Body of pancreas (tissue), 4 donors: Measurements from ENCODE around the gene CYBC1. TPM values are rescaled to one million over a fixed set of nuclear protein-coding genes. Genes with fewer than 3 reads are reported as not detected.

ENCODE experiments used
- ATAC-seq: fragments of 150-250 bp; one replicate; pipeline ENCODE4 v1.9.1; 2016
- DNase-seq, 4 donors: peaks; one replicate each; pipeline ENCODE4 v3.0.0-alpha.2; 2019
- H3K27ac ChIP-seq, 4 donors: fragments of 200-600 bp; sonication (generic); 1 replicate in 3 of 4; 2 replicates in 1 of 4; pipeline versions ENCODE4 v1.5.1 to v1.6.1; 2016 to 2019; ENCODE audit warnings: mild to moderate bottlenecking in 1 of 4, mixed read lengths in 1 of 4, moderate library complexity in 1 of 4
- H3K27me3 ChIP-seq, 2 donors: fragments of 200-600 bp; sonication (generic); one replicate each; pipeline ENCODE4 v1.6.0; 2016; ENCODE audit warnings: mild to moderate bottlenecking in 1 of 2
- H3K36me3 ChIP-seq, 2 donors: fragments of 200-600 bp; sonication (generic); replicated peaks in 1 of 2; 2 replicates each; pipeline ENCODE4 v1.5.1; 2016; ENCODE audit warnings: low read depth in 2 of 2; ENCODE audit not compliant: insufficient read depth in 1 of 2
- H3K4me1 ChIP-seq: fragments of 200-600 bp; sonication (generic); one replicate; pipeline ENCODE4 v1.6.0; 2016
- H3K4me3 ChIP-seq, 2 donors: fragments of 200-600 bp; sonication (generic); 1 replicate in 1 of 2; 2 replicates in 1 of 2; pipeline ENCODE4 v1.5.1; 2016 to 2019
- H3K9me3 ChIP-seq, 3 donors: fragments of 200-600 bp; sonication (generic); 1 replicate in 2 of 3; 2 replicates in 1 of 3; pipeline ENCODE4 v1.5.1; 2016
- CTCF ChIP-seq, 7 experiments: fragments of 450-650 bp in 4 of 7; fragments of 200-600 bp in 3 of 7; sonication (generic) in 3 of 7; IDR thresholded peaks; one replicate each; pipeline ENCODE4 v1.5.1; 2016 to 2019; ENCODE audit warnings: antibody characterized with exemption in 7 of 7
- POLR2A ChIP-seq, 3 donors: fragments of 450-650 bp; IDR thresholded peaks; one replicate each; pipeline ENCODE4 v1.6.1; 2016; ENCODE audit warnings: antibody characterized with exemption in 3 of 3, mild to moderate bottlenecking in 2 of 3
- WGBS, 2 donors: methylation state at CpG; one replicate each; pipeline ENCODE4 v1.1.5; 2017; 5-methylcytosine and 5-hydroxymethylcytosine counted together
- intact Hi-C: fragments of 100-400 bp; cut with DNase I; formaldehyde crosslinking; loops from one replicate; pipeline ENCODE4 v1.15.1; 2023
- total RNA-seq, 2 donors: library from RNA; depleted of rRNA; stranded (reverse); fragments of >200 nt; gene quantifications; one replicate each; pipeline ENCODE4 v1.1.0, GENCODE V29; 2016

The CYBC1 gene
- total RNA-seq, 2 donors from 2014 or later = 53.1 to 68.2 TPM

GRCh38 chr17:82411396-82412053 lies 39.0 kb downstream of the CYBC1 start:
- intact Hi-C loops = loop anchor here (5.0 kb wide), 1 partner anchor 64 kb away; no protein-coding TSS in a partner anchor
- 92 to 98% methylated on average over 19 to 22 of the region's 24 CpGs for WGBS, 2 donors
- Histone ChIP-seq H3K4me1 (peaks cover 17% of the 10 kb centered on the region), H3K27ac (no peak overlapping the region), H3K27me3 (no peaks in the 10 kb centered on the region), H3K9me3 (no peaks in the 10 kb centered on the region), H3K36me3 (no peaks in the 10 kb centered on the region), H3K4me3 (no peak overlapping the region)
- DNase-seq (no peak), ATAC-seq (no peak)
- TF ChIP-seq CTCF (IDR thresholded peaks at IDR 0.05) (no peak), POLR2A (IDR thresholded peaks at IDR 0.05) (no peak)

- no peaks in the 10 kb centered on the region for H3K36me3 ChIP-seq
- H3K4me1 ChIP-seq = peaks cover 17% of the 10 kb centered on the region
- no peaks in the 10 kb centered on the region for H3K27me3 ChIP-seq
- intact Hi-C loops = loop anchor here (5.0 kb wide), 1 partner anchor 63 kb away; no protein-coding TSS in a partner anchor
- no peak for TF ChIP-seq CTCF (IDR thresholded peaks at IDR 0.05)
- TF ChIP-seq POLR2A (IDR thresholded peaks at IDR 0.05) = no peak
- 87 to 92% methylated on average over 10 to 14 of the region's 14 CpGs for WGBS, 2 donors
- ATAC-seq = no peak
- no peak overlapping the region for H3K27ac ChIP-seq
- DNase-seq = no peak
- H3K4me3 ChIP-seq = no peak overlapping the region
- H3K9me3 ChIP-seq = no peaks in the 10 kb centered on the region
Measured at GRCh38 chr17:82410014-82410716, 40.4 kb downstream of the CYBC1 start.

GRCh38 chr17:82408938-82409318 lies 41.6 kb downstream of the CYBC1 start:
- Histone ChIP-seq H3K27me3 (no peaks in the 10 kb centered on the region), H3K4me1 (peaks cover 10% of the 10 kb centered on the region), H3K9me3 (no peaks in the 10 kb centered on the region), H3K36me3 (no peaks in the 10 kb centered on the region), H3K27ac (no peak overlapping the region), H3K4me3 (no peak overlapping the region)
- 94 to 96% methylated on average over 19 to 21 of the region's 21 CpGs for WGBS, 2 donors
- DNase-seq = no peak
- intact Hi-C loops = no loop called here
- TF ChIP-seq POLR2A (IDR thresholded peaks at IDR 0.05) = no peak
- TF ChIP-seq CTCF (IDR thresholded peaks at IDR 0.05) = no peak
- no peak for ATAC-seq

GRCh38 chr17:82408288-82408937 lies 42.1 kb downstream of the CYBC1 start:
- no peaks in the 10 kb centered on the region for H3K9me3 ChIP-seq
- no peak for TF ChIP-seq CTCF (IDR thresholded peaks at IDR 0.05)
- no peak for TF ChIP-seq POLR2A (IDR thresholded peaks at IDR 0.05)
- H3K4me3 ChIP-seq = no peak overlapping the region
- peaks cover 10% of the 10 kb centered on the region for H3K4me1 ChIP-seq
- H3K27ac ChIP-seq = no peak overlapping the region
- intact Hi-C loops = no loop called here
- H3K36me3 ChIP-seq = peaks cover 0 to 2% of the 10 kb centered on the region in 2 donors
- DNase-seq = no peak
- no peaks in the 10 kb centered on the region for H3K27me3 ChIP-seq
- no peak for ATAC-seq
- 90 to 93% methylated on average over 14 to 15 of the region's 15 CpGs for WGBS, 2 donors
